IPS-18c (cell line): ENCODE measurements around the gene SERINC1.

Experiments used
- H3K4me3 ChIP-seq: 2 replicates; pipeline ENCODE4 v1.7.0; 2013; ENCODE audit warnings: low read depth, mild to moderate bottlenecking, low read length, moderate library complexity; ENCODE audit not compliant: insufficient read depth
- H3K9me3 ChIP-seq: one replicate; pipeline ENCODE4 v1.6.1; 2013; ENCODE audit warnings: mild to moderate bottlenecking, low read length, moderate library complexity; ENCODE audit not compliant: control insufficient read depth, insufficient read depth

The SERINC1 gene

DNA sequence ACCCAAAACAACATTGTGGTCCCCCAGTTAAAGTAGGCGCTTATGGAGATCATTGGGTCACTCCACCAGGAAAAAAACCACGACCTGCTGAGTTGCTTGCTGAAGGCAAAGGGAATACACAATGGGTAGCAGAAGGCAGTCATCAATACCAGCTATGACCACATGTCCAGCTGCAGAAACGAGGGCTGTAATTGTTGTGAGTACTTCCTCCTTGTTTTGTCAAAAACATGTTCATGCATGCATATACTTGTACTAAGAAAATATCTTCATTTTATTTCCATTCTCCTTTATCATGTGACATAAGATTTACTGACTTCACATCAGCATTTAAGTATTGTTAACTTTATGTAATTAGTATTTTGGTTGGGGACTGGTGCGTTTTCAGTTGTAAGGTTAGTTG is 16.9 kb downstream of the SERINC1 start:
- Histone ChIP-seq H3K4me3 (no peak overlapping the region), H3K9me3 (no peaks in the 10 kb centered on the region)

DNA sequence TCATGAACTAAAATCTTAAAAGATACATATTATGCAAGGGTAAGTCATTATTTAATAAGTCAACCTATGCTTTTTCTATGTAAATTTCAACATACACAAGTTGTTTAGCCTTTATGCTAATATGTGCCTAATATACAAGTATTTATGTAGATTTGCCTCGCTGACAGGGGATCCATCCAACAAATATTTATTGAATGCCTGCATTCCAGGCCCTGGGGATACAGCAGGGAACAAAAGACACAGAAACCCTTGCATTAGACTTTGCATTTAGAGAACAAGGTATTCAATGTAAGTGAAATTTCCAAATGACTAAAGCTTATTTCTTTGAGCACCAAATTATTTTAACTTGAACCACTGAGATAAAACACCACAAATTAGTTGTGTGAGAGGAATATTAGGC is 19.1 kb downstream of the SERINC1 start:
- no peak overlapping the region for H3K4me3 ChIP-seq
- no peaks in the 10 kb centered on the region for H3K9me3 ChIP-seq

DNA sequence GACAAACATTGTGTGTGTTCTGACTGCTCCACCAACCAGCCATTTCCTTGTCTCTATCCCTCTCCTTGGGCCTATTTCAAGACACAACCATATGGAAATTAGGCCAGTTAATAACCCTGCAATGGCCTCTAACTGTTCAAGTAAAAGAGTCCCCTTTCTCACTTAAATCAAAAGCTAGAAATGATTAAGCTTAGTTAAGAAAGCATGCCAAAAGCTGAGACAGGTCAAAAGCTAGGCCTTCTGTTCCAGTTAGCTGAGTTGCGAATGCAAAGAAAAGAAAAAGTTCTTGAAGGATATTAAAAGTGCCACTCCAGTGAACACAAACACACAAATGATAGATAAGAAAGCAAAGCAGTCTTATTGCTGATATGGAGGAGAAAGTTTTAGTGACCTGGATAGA is 22.5 kb downstream of the SERINC1 start:
- Histone ChIP-seq H3K9me3 (no peaks in the 10 kb centered on the region), H3K4me3 (no peak overlapping the region)

- Histone ChIP-seq H3K9me3 (no peaks in the 10 kb centered on the region), H3K4me3 (no peak overlapping the region)
These were observed 26.3 kb downstream of the SERINC1 start for GRCh38 chr6:122445274-122445673.

GRCh38 chr6:122438975-122439374 is 32.6 kb downstream of the SERINC1 start:
- Histone ChIP-seq H3K9me3 (peaks cover 4% of the 10 kb centered on the region), H3K4me3 (no peak overlapping the region)

GRCh38 chr6:122432816-122433215 is 38.8 kb downstream of the SERINC1 start:
- no peak overlapping the region for H3K4me3 ChIP-seq
- H3K9me3 ChIP-seq, result no peaks in the 10 kb centered on the region

GRCh38 chr6:122431780-122432179 is 39.8 kb downstream of the SERINC1 start:
- Histone ChIP-seq H3K4me3 (no peak overlapping the region), H3K9me3 (no peaks in the 10 kb centered on the region)

DNA sequence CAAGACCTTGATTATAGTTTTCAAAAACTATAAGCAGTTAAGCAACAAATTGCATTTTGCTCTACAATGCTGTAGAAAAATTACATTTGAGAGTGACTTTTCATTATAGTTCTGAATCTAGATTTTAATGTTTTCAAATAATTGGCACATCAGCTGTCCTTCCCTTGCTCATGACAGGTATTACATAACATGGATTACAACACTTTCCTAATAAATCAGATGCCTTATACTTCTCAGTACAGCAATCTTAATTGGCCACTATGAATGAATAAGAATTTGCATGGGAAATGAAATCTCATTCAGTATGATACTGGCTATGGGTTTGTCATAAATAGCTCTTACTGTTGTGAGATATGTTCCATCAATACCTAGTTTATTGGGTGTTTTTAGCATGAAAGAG is 42.3 kb downstream of the SERINC1 start:
- no peak overlapping the region for H3K4me3 ChIP-seq
- H3K9me3 ChIP-seq, result no peaks in the 10 kb centered on the region

DNA sequence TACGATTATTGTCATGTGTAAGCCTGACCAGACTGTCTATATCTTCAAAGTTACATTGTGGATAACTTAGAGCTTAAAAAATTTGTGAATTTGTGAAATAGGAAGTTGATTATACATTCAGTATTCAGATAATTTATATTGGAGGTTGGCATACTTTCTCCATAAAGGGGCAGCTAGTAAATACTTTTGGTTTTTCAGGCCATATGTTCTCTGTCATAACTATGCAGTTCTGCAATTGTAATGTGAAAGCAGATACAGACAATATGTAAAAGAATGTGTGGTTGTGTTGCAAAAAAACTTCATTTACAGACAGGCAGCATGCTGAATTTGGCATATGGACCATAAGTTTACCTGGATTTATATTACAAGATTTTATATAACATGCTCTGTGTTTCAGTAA is 42.8 kb downstream of the SERINC1 start:
- H3K9me3 ChIP-seq, result no peaks in the 10 kb centered on the region

GRCh38 chr6:122426597-122426996 is 45.0 kb downstream of the SERINC1 start:
- no peak overlapping the region for H3K4me3 ChIP-seq
- H3K9me3 ChIP-seq, result no peaks in the 10 kb centered on the region

More for the DNA sequence above, 42.8 kb downstream of the SERINC1 start:
- H3K4me3 ChIP-seq, result no peak overlapping the region

DNA sequence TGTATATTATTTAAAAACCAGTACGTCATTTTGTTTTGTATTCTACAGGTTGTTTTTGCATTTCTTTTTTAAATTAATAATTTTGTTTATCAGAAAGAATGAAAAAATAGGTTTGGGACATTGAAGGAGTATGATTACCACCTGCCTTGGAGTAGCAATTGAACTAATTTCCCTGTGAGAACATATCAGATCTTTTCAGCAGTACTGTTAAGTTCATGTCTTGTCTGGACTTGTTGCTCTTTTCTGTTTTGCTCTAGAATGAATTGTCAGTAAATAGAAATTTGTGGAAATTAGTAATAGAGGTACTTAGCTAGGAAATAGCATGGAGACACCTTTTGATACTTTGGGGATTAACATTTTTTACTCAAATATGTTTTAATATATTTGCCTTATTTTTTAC is 47.9 kb downstream of the SERINC1 start:
- H3K4me3 ChIP-seq, result no peak overlapping the region

DNA sequence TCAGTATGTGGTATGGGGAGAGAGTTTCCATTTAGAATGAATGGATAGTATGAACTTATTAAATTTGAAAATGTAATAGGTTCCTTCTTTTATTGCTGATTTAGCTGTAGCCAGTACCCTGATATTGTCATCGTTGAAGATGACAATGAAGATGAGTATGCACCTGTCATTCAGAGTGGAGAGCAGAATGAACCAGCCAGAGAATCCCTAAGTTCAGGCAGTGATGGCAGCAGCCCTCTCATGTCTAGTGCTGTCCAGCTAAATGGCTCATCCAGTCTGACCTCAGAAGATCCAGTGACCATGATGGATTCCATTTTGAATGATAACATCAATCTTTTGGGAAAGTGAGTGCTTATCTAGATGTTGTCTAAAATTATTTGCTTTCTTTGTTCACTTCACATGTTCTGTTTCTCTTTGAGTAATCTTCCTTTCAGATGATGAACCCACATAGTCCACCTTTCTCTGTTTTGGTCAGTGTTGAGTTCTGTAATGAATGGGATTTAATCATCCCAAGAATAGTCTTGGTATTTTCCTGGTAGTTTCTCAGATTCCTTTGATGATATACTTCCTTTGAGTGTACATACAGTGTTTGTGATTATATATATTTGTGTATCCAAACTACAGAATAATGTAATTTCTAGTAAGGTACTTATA is 48.9 kb downstream of the SERINC1 start:
- Histone ChIP-seq H3K9me3 (no peaks in the 10 kb centered on the region), H3K4me3 (no peak overlapping the region)

More for the DNA sequence above, 47.9 kb downstream of the SERINC1 start:
- H3K9me3 ChIP-seq, result no peaks in the 10 kb centered on the region

GRCh38 chr6:122422003-122422402 is 49.6 kb downstream of the SERINC1 start:
- H3K9me3 ChIP-seq, result no peaks in the 10 kb centered on the region
- H3K4me3 ChIP-seq, result no peak overlapping the region

DNA sequence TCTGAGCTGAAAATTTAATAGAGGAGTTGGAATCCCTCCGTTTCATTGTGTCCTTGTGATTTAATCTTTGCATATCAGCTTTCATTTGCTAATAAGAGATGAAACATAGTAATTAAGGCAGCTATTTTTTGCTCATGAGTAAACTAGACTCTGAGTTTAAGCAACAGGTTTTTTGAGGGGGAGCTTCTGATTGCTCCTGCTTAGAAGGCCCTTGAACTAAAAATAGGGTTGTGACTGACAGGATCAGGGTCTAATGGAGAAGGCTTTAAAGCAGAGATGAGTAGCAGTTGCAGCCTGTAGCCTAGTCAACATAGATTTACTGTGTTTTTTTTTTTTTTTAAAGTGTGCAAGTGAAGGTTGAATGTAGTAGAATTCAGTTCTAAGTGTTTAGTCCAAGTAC is 54.8 kb downstream of the SERINC1 start:
- Histone ChIP-seq H3K4me3 (no peak overlapping the region), H3K9me3 (no peaks in the 10 kb centered on the region)

GRCh38 chr6:122412001-122412400 is 59.6 kb downstream of the SERINC1 start:
- H3K4me3 ChIP-seq, result no peak overlapping the region
- no peaks in the 10 kb centered on the region for H3K9me3 ChIP-seq

DNA sequence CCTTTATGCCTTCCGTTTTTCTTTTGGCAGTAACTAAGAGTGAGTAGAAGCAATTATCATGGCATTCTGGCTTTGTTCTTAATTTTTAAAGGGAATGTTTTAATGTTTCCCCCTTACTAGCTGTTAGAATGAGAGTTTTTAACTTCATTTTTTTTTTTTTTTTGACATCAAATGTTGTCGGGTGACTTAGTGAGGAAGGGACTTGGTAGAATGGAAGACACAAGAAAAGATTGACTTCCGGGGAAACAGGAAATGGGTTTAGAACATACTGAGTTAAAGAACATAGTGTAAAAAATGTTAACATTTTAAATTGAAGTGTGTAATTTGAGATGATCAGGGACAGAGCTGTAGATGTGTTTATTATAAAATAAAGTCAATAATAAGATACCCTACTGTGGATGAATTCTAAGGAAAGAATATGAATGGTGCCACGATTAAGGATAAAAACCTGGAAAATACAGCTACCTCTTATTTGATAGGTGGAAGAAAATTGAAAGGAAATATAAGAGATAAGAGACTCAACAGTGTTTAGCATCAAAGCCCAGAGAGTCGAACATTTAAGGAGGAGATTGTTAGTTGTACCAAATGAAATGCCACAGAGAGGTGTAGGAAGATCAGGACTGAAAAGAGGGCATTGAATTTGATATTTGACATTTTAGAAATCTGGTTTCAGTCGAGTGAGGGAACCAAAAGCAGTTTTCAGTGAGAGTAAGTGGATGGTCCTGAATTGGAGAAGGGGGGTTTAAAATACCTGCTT is 62.7 kb downstream of the SERINC1 start:
- no peak overlapping the region for H3K4me3 ChIP-seq
- H3K9me3 ChIP-seq, result no peaks in the 10 kb centered on the region

DNA sequence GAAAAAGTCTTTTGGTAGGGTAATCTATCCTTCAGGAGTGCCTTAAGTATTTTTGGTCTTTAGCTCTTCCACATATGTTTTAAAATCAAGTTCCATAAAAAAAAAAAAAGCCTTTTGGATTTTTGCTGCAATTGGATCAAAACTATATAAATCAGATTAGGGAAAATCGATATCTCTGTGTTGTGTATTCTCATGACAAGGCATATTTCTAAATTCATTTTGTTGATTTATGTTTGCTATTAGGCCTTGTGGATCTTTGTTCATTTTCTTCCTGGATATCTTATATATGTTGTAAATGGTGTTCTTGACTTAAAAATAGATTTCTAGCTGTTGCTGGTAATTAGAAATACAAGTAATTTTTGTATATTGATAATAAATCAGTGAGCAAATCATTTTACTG is 63.4 kb downstream of the SERINC1 start:
- H3K9me3 ChIP-seq, result no peaks in the 10 kb centered on the region

GRCh38 chr6:122407712-122408111 is 63.9 kb downstream of the SERINC1 start:
- Histone ChIP-seq H3K4me3 (no peak overlapping the region), H3K9me3 (no peaks in the 10 kb centered on the region)

More for the DNA sequence above, 63.4 kb downstream of the SERINC1 start:
- no peak overlapping the region for H3K4me3 ChIP-seq
